Sigmoid colon (tissue), 4 donors: ENCODE data around the gene CDH23.

Experiments
- CTCF ChIP-seq, 4 experiments: fragments of 450-650 bp in 3 of 4; fragments of 200-600 bp in 1 of 4; IDR thresholded peaks; one replicate each; pipeline ENCODE4 v1.5.1; 2016 to 2019; ENCODE audit warnings: antibody characterized with exemption in 4 of 4, mild to moderate bottlenecking in 3 of 4, moderate library complexity in 2 of 4
- EP300 ChIP-seq, 4 donors: sonication (generic); formaldehyde crosslinking; IDR thresholded peaks; one replicate each; pipeline ENCODE4 v1.6.1; 2017; ENCODE audit warnings: antibody characterized with exemption in 4 of 4
- POLR2A ChIP-seq, 2 donors: fragments of 450-650 bp; IDR thresholded peaks; one replicate each; pipeline ENCODE4 v1.6.1; 2016; ENCODE audit warnings: antibody characterized with exemption in 2 of 2, mild to moderate bottlenecking in 2 of 2, moderate library complexity in 2 of 2

- TF ChIP-seq CTCF (IDR thresholded peaks at IDR 0.05) (no peak), EP300 (IDR thresholded peaks at IDR 0.05) (no peak), POLR2A (IDR thresholded peaks at IDR 0.05) (no peak)
These were observed 47.9 kb upstream of the CDH23 start for GRCh38 chr10:71348850-71349249.
